ENCODE results near the gene WDR77. TPM values are rescaled to one million over a fixed set of nuclear protein-coding genes. Genes with fewer than 3 reads are reported as not detected.

The WDR77 gene
- total and polyA plus RNA-seq, 2 of the 13 experiments (the other 11 are each of a cell fraction or from before 2014, with no cell fraction given): 90.6 to 108 TPM

DNA sequence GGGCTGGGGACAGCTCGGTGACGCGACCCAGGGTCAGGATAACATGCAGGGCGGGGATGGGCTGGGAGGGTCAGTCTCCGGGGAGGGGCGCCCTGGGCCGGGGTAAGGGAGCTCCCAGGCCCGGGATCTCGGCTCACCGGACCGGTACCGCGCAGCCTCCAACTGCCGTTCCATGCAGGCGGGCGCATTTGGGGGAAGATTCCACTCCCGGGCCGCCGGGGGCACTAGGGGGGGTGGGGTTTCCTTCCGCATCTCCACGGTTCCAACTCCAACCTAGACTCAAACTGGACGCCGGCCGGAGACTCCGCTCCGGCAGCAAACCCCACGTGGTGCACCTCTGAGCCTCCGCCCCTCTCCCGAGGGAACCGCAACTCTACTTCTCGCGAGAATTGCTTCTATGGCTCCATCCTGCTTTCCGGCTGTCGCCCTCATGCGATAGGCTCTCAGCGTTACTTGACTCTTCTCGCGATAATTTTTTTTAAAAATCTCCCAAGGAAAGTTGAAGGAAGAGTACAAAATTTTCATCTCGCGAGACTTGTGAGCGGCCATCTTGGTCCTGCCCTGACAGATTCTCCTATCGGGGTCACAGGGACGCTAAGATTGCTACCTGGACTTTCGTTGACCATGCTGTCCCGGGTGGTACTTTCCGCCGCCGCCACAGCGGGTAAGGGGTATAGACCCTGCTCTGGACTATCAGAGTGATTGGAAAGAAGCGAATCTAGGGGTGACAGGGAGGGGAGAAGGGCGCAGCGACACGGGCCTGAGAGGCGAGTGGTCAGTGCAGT, at the start of gene WDR77, which contains the start of gene ATP5PB (continued):
- TF ChIP-seq, protein P1, sequence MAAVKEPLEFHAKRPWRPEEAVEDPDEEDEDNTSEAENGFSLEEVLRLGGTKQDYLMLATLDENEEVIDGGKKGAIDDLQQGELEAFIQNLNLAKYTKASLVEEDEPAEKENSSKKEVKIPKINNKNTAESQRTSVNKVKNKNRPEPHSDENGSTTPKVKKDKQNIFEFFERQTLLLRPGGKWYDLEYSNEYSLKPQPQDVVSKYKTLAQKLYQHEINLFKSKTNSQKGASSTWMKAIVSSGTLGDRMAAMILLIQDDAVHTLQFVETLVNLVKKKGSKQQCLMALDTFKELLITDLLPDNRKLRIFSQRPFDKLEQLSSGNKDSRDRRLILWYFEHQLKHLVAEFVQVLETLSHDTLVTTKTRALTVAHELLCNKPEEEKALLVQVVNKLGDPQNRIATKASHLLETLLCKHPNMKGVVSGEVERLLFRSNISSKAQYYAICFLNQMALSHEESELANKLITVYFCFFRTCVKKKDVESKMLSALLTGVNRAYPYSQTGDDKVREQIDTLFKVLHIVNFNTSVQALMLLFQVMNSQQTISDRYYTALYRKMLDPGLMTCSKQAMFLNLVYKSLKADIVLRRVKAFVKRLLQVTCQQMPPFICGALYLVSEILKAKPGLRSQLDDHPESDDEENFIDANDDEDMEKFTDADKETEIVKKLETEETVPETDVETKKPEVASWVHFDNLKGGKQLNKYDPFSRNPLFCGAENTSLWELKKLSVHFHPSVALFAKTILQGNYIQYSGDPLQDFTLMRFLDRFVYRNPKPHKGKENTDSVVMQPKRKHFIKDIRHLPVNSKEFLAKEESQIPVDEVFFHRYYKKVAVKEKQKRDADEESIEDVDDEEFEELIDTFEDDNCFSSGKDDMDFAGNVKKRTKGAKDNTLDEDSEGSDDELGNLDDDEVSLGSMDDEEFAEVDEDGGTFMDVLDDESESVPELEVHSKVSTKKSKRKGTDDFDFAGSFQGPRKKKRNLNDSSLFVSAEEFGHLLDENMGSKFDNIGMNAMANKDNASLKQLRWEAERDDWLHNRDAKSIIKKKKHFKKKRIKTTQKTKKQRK (IDR thresholded peaks at IDR 0.05; ENCODE audit: low read length): no peak
- TF ChIP-seq BCL6 (CRISPR knock-in tag; IDR thresholded peaks at IDR 0.05): peak; percentile 43; the same call in 1 of the 2 replicates
- TF ChIP-seq RXRA (CRISPR knock-in tag; IDR thresholded peaks at IDR 0.05): 0 out of 2 replicates have a peak, but pooled peaks have one; percentile 41
- TF ChIP-seq, protein P2, sequence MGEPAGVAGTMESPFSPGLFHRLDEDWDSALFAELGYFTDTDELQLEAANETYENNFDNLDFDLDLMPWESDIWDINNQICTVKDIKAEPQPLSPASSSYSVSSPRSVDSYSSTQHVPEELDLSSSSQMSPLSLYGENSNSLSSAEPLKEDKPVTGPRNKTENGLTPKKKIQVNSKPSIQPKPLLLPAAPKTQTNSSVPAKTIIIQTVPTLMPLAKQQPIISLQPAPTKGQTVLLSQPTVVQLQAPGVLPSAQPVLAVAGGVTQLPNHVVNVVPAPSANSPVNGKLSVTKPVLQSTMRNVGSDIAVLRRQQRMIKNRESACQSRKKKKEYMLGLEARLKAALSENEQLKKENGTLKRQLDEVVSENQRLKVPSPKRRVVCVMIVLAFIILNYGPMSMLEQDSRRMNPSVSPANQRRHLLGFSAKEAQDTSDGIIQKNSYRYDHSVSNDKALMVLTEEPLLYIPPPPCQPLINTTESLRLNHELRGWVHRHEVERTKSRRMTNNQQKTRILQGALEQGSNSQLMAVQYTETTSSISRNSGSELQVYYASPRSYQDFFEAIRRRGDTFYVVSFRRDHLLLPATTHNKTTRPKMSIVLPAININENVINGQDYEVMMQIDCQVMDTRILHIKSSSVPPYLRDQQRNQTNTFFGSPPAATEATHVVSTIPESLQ (CRISPR knock-in tag; conservative IDR thresholded peaks at IDR 0.05): no peak
- peak; percentile 38; the same call in 1 of the 2 replicates for TF ChIP-seq ZNF605 (CRISPR knock-in tag; IDR thresholded peaks at IDR 0.05)
- TF ChIP-seq FOXJ3 (CRISPR knock-in tag; IDR thresholded peaks at IDR 0.05; ENCODE audit: borderline replicate concordance): peak; percentile 43; the same call in 1 of the 2 replicates
- no peak; the same call in 1 of the 2 replicates for TF ChIP-seq MEF2D (CRISPR knock-in tag; IDR thresholded peaks at IDR 0.05)
- TF ChIP-seq HOXA7 (CRISPR knock-in tag; IDR thresholded peaks at IDR 0.05): no peak
- TF ChIP-seq CCDC6 (CRISPR knock-in tag; IDR thresholded peaks at IDR 0.05): peak; percentile 34; the same call in 1 of the 2 replicates
- TF ChIP-seq, protein P3, sequence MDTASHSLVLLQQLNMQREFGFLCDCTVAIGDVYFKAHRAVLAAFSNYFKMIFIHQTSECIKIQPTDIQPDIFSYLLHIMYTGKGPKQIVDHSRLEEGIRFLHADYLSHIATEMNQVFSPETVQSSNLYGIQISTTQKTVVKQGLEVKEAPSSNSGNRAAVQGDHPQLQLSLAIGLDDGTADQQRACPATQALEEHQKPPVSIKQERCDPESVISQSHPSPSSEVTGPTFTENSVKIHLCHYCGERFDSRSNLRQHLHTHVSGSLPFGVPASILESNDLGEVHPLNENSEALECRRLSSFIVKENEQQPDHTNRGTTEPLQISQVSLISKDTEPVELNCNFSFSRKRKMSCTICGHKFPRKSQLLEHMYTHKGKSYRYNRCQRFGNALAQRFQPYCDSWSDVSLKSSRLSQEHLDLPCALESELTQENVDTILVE (CRISPR knock-in tag; IDR thresholded peaks at IDR 0.05): 0 out of 2 replicates have a peak, but pooled peaks have one; percentile 66
- no peak for TF ChIP-seq ZIK1 (CRISPR knock-in tag; IDR thresholded peaks at IDR 0.05; ENCODE audit: borderline replicate concordance, low read depth)
- TF ChIP-seq ZNF792 (CRISPR knock-in tag; IDR thresholded peaks at IDR 0.05): no peak
- no peak for TF ChIP-seq ZFP36 (IDR thresholded peaks at IDR 0.05; ENCODE audit: borderline replicate concordance, low read depth, low read length, partially characterized antibody)
- TF ChIP-seq GATAD2A (CRISPR knock-in tag; IDR thresholded peaks at IDR 0.05): peak; percentile 21; the same call in 1 of the 2 replicates
- TF ChIP-seq RBM22 (optimal IDR thresholded peaks at IDR 0.05; ENCODE audit: low read length): no peak
- TF ChIP-seq REPIN1 (CRISPR knock-in tag; IDR thresholded peaks at IDR 0.05; ENCODE audit: borderline replicate concordance, low read depth): peak; percentile 56; the same call in 1 of the 2 replicates
- TF ChIP-seq, protein P4, sequence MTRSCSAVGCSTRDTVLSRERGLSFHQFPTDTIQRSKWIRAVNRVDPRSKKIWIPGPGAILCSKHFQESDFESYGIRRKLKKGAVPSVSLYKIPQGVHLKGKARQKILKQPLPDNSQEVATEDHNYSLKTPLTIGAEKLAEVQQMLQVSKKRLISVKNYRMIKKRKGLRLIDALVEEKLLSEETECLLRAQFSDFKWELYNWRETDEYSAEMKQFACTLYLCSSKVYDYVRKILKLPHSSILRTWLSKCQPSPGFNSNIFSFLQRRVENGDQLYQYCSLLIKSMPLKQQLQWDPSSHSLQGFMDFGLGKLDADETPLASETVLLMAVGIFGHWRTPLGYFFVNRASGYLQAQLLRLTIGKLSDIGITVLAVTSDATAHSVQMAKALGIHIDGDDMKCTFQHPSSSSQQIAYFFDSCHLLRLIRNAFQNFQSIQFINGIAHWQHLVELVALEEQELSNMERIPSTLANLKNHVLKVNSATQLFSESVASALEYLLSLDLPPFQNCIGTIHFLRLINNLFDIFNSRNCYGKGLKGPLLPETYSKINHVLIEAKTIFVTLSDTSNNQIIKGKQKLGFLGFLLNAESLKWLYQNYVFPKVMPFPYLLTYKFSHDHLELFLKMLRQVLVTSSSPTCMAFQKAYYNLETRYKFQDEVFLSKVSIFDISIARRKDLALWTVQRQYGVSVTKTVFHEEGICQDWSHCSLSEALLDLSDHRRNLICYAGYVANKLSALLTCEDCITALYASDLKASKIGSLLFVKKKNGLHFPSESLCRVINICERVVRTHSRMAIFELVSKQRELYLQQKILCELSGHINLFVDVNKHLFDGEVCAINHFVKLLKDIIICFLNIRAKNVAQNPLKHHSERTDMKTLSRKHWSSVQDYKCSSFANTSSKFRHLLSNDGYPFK (CRISPR knock-in tag; IDR thresholded peaks at IDR 0.05; ENCODE audit: borderline replicate concordance): peak; percentile 74; the same call in 1 of the 2 replicates
- 0 out of 2 replicates have a peak, but pooled peaks have one; percentile 58 for TF ChIP-seq KDM5B (CRISPR knock-in tag; IDR thresholded peaks at IDR 0.05; ENCODE audit: borderline replicate concordance)
- peak; percentile 80 for TF ChIP-seq ELF1 (CRISPR knock-in tag; IDR thresholded peaks at IDR 0.05)
- TF ChIP-seq ZSCAN22 (CRISPR knock-in tag; IDR thresholded peaks at IDR 0.05): no peak

Data from HepG2 (cell line).